HL-60 (cell line): Measurements from ENCODE around the gene TMEM37.

Experiments used
- DNase-seq, 2 experiments: peaks; one replicate each; pipeline ENCODE4 v3.0.0-alpha.2; 2010 to 2020; ENCODE audit warnings: low read depth in 1 of 2, low spot score in 1 of 2
- H3K27ac ChIP-seq: fragments of 250-450 bp; sonication (Bioruptor Pico); replicated peaks from 2 replicates; pipeline ENCODE4 v1.5.1; 2020; ENCODE audit warnings: mild to moderate bottlenecking, moderate library complexity
- H3K27me3 ChIP-seq: fragments of 250-450 bp; sonication (Bioruptor Pico); 2 replicates; pipeline ENCODE4 v1.5.1; 2021; ENCODE audit warnings: mild to moderate bottlenecking, moderate library complexity; ENCODE audit not compliant: insufficient read depth, poor library complexity, severe bottlenecking
- H3K4me3 ChIP-seq: replicated peaks from 2 replicates; pipeline ENCODE4 v1.5.1; 2011; ENCODE audit warnings: mild to moderate bottlenecking, control low read depth, low read length; ENCODE audit not compliant: insufficient read depth
- CTCF ChIP-seq: IDR thresholded peaks from one replicate; pipeline ENCODE4 v1.5.1; 2011; ENCODE audit warnings: low read length, control low read depth, inconsistent platforms; ENCODE audit not compliant: insufficient read depth
- GABPA ChIP-seq: IDR thresholded peaks from 2 replicates; pipeline ENCODE4 v1.6.1; 2012; ENCODE audit warnings: low read depth
- POLR2AphosphoS5 ChIP-seq: IDR thresholded peaks from 2 replicates; pipeline ENCODE4 v1.6.1; 2012; ENCODE audit warnings: low read depth
- REST ChIP-seq: IDR thresholded peaks from 2 replicates; pipeline ENCODE4 v1.6.1; 2012; ENCODE audit warnings: low read depth; ENCODE audit not compliant: insufficient replicate concordance
- SPI1 ChIP-seq: IDR thresholded peaks from 2 replicates; pipeline ENCODE4 v1.6.1; 2012; ENCODE audit warnings: low read depth, mild to moderate bottlenecking, borderline replicate concordance

The TMEM37 gene

GRCh38 chr2:119441376-119442225, 9.9 kb downstream of the TMEM37 start:
- Histone ChIP-seq H3K4me3 (no peak overlapping the region), H3K27me3 (no peaks in the 10 kb centered on the region), H3K27ac (no peak overlapping the region)
- no peak for DNase-seq
- no peak for TF ChIP-seq SPI1
- no peak for TF ChIP-seq REST
- no peak for TF ChIP-seq POLR2AphosphoS5
- no peak for TF ChIP-seq CTCF
- no peak for TF ChIP-seq GABPA

DNA sequence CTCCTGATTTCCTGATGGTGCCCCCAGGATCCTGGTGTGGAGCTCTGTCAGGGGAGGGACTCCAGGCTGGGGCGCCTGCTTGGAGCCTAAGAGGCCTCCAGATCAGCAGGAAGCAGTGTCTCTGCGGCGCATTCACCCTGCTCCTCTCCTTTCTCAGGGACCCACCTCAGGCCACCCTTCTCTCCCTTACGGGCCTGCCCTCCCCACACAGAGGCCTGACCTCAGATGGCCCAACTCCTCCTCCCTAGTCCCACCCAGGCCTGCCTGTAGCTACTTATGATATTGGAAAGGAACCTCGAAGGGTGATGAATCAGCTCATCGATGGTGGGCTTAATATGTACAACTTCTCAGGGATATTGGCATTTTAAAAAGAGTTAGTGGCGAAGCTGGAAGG, 10.6 kb downstream of the TMEM37 start:
- no peak overlapping the region for H3K4me3 ChIP-seq
- no peak for DNase-seq
- H3K27me3 ChIP-seq = no peaks in the 10 kb centered on the region
- no peak overlapping the region for H3K27ac ChIP-seq
- TF ChIP-seq SPI1 (no peak), POLR2AphosphoS5 (no peak), CTCF (no peak), GABPA (no peak), REST (no peak)

- Histone ChIP-seq H3K4me3 (no peak overlapping the region), H3K27me3 (no peaks in the 10 kb centered on the region), H3K27ac (no peak overlapping the region)
- TF ChIP-seq REST (no peak), GABPA (no peak), POLR2AphosphoS5 (no peak), SPI1 (no peak), CTCF (no peak)
- no peak for DNase-seq
Measured at GRCh38 chr2:119442850-119443249, 11.2 kb downstream of the TMEM37 start.
